ENCODE measurements around the gene IER2. TPM values are rescaled to one million over a fixed set of nuclear protein-coding genes. Genes with fewer than 3 reads are reported as not detected.
"Not testable (repeated sequence)": the region's sequence is repeated elsewhere in the genome, so short reads cannot be mapped to it uniquely, and the experiment has no call there.

The IER2 gene
- total and polyA plus RNA-seq, 11 donors: 17.6 to 101 (median 29.1) TPM

DNA sequence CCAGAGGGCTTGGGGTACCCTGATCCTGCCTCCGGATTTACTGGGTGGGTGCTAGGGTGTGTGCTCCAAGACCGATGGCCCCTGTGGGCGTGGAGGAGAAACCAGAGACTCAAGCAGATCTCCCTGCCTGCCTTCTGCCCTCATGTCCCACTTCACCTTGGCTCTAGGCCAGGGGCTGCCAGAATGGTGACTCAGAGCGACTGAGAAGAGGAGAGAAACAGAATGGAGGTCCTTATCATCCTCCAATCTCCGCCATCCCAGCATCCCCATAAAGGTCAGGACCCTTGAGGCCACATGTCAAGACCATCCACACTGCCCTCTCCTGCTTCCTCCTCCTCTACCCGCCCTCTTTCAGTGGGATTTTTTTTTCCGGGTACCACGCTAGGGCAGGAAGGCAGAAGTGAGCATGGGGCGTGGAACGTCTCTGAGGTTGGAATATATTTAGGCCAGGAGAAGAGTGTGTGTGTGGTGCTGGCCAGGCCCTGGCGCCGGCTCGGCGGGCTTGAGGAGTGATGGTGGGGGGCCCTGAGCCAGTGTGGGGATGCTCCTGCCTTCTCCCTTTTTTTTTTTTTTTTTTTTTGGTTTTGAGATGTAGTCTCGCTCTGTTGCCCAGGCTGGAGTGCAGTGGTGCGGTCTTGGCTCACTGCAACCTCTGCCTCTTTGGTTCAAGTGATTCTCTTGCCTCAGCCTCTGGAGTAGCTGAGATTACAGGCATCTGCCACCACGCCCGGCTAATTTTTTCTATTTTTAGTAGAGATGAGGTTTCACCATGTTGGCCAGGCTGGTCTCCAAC is 22.3 kb downstream of the IER2 start:
- no peaks in the 10 kb centered on the region for H3K36me3 ChIP-seq
- H3K27me3 ChIP-seq: no peaks in the 10 kb centered on the region
- ATAC-seq (peak; percentile 29 to 48 (median 38)), DNase-seq (peak; percentile 75 to 89 (median 86))
- TF ChIP-seq CTCF (IDR thresholded peaks at IDR 0.05): no peak
- TF ChIP-seq POLR2A (IDR thresholded peaks at IDR 0.05): no peak
- WGBS, 4 donors: 31 to 40% (median 34%) methylated on average over 17 to 18 of the region's 18 CpGs
- intact Hi-C loops (cut with DNase I): no loop called here
- H3K27ac ChIP-seq: peak overlapping the region in 11 of 12 donors; percentile 42 to 88 (median 58)
- peak overlapping the region in 1 of 12 donors; percentile 33 for H3K4me3 ChIP-seq
- H3K4me1 ChIP-seq: peaks cover 7 to 50% (median 14%) of the 10 kb centered on the region in 12 donors
- no peaks in the 10 kb centered on the region for H3K9me3 ChIP-seq

GRCh38 chr19:13173139-13173737 is 23.0 kb downstream of the IER2 start:
- DNase-seq (no peak), ATAC-seq (peak in 1 of 4 donors; percentile 5)
- intact Hi-C loops (cut with DNase I): no loop called here
- Histone ChIP-seq H3K9me3 (no peaks in the 10 kb centered on the region), H3K27me3 (no peaks in the 10 kb centered on the region), H3K27ac (peak overlapping the region in 10 of 12 donors; percentile 42 to 88 (median 58)), H3K4me1 (peaks cover 7 to 44% (median 14%) of the 10 kb centered on the region in 12 donors), H3K36me3 (no peaks in the 10 kb centered on the region), H3K4me3 (no peak overlapping the region)
- 77 to 83% (median 79%) methylated on average over 12 of the region's 12 CpGs for WGBS, 4 donors
- no peak for TF ChIP-seq POLR2A (IDR thresholded peaks at IDR 0.05)
- TF ChIP-seq CTCF (IDR thresholded peaks at IDR 0.05): no peak

GRCh38 chr19:13176345-13176744 is 26.1 kb downstream of the IER2 start:
- DNase-seq (no peak), ATAC-seq (no peak)
- no peaks in the 10 kb centered on the region for H3K9me3 ChIP-seq
- TF ChIP-seq CTCF (IDR thresholded peaks at IDR 0.05) (no peak), POLR2A (IDR thresholded peaks at IDR 0.05) (no peak)
- no peaks in the 10 kb centered on the region for H3K27me3 ChIP-seq
- no peak overlapping the region for H3K27ac ChIP-seq
- peaks cover 7 to 25% (median 17%) of the 10 kb centered on the region in 12 donors for H3K4me1 ChIP-seq
- H3K4me3 ChIP-seq: no peak overlapping the region
- 92 to 94% (median 93%) methylated on average over 8 of the region's 8 CpGs for WGBS, 4 donors
- intact Hi-C loops (cut with DNase I): no loop called here
- no peaks in the 10 kb centered on the region for H3K36me3 ChIP-seq

- WGBS, 4 donors: 92 to 97% (median 93%) methylated on average over 5 of the region's 5 CpGs
- intact Hi-C loops (cut with DNase I); H3K4me3 ChIP-seq; ATAC-seq; H3K27me3 ChIP-seq; DNase-seq; H3K27ac ChIP-seq; H3K9me3 ChIP-seq; H3K36me3 ChIP-seq: not testable (repeated sequence)
- peaks cover under 1 to 26% (median 19%) of the 10 kb centered on the region in 12 donors for H3K4me1 ChIP-seq
These were observed 27.4 kb downstream of the IER2 start for GRCh38 chr19:13177584-13177983.

GRCh38 chr19:13178291-13178690 is 28.1 kb downstream of the IER2 start:
- 94 to 96% (median 95%) methylated on average over 10 of the region's 10 CpGs for WGBS, 4 donors
- H3K4me3 ChIP-seq; H3K36me3 ChIP-seq; intact Hi-C loops (cut with DNase I); H3K27me3 ChIP-seq; H3K9me3 ChIP-seq; H3K27ac ChIP-seq; ATAC-seq; DNase-seq: not testable (repeated sequence)
- H3K4me1 ChIP-seq: peaks cover 0 to 19% (median 12%) of the 10 kb centered on the region in 12 donors

All from heart left ventricle (tissue), 16 donors.